ENCODE results near the gene CLDN3.
"Not testable (repeated sequence)": the region's sequence is repeated elsewhere in the genome, so short reads cannot be mapped to it uniquely, and the experiment has no call there.

Gene CLDN3

DNA sequence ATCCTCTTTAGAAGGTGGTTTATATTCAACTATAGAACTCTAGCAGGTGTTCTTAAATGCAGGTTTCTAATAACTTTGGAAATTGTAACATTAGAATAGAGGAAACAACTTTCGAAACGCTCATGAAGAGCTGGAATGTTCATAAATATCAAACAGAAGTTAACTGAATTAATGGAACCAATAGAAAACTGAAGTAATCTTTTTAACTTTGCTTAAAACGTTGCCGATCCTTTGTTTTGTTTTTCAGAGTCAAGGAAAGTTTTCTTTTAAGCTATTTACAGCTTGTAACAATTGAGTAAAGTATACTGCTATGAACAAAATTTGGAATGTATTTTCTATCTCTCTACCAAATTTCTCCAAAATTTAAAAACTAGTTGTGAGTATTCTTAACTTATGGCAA lies 19.0 kb upstream of the CLDN3 start:
- no peaks in the 10 kb centered on the region for H3K36me3 Mint-ChIP-seq
- H3K4me1 Mint-ChIP-seq = no peaks in the 10 kb centered on the region
- H3K9me3 Mint-ChIP-seq = no peaks in the 10 kb centered on the region
- no peak overlapping the region for H3K4me3 Mint-ChIP-seq
- CTCF ChIA-PET = no interaction called here
- H3K27me3 Mint-ChIP-seq = peaks cover 9% of the 10 kb centered on the region
- H3K27ac Mint-ChIP-seq = no peak overlapping the region
- DNase-seq = no peak

GRCh38 chr7:73787786-73788048 lies 17.6 kb upstream of the CLDN3 start:
- H3K27me3 Mint-ChIP-seq, H3K36me3 Mint-ChIP-seq, H3K4me1 Mint-ChIP-seq, CTCF ChIA-PET, H3K27ac Mint-ChIP-seq, H3K9me3 Mint-ChIP-seq, H3K4me3 Mint-ChIP-seq, DNase-seq: not testable (repeated sequence)

GRCh38 chr7:73786588-73786987 lies 16.5 kb upstream of the CLDN3 start:
- Mint-ChIP-seq H3K4me1 (no peaks in the 10 kb centered on the region), H3K4me3 (no peak overlapping the region), H3K36me3 (no peaks in the 10 kb centered on the region), H3K27me3 (peaks cover 5% of the 10 kb centered on the region), H3K9me3 (no peaks in the 10 kb centered on the region), H3K27ac (no peak overlapping the region)
- no peak for DNase-seq
- CTCF ChIA-PET = no interaction called here

DNA sequence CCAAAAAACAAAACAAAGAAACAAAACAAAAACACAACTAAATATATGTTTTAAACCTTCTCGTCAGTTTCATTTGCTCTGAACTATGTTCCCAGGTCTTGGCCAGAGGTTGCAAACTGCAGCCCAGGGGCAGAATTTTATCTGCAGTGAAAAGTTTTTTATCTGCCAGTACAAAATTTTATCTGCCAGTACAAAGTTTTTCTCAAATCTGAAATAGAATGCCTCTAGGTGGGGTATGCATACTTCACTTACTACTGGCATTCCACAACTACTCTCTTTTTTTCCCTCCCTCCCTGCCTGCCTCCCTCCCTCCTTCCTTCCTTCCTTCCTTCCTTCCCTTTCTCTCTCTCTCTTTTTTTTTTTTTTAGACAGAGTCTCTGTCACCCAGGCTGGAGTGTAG lies 9.4 kb upstream of the CLDN3 start:
- no peak for DNase-seq
- Mint-ChIP-seq H3K9me3 (peaks cover 3% of the 10 kb centered on the region), H3K27me3 (peaks cover 11% of the 10 kb centered on the region), H3K36me3 (no peaks in the 10 kb centered on the region), H3K4me1 (no peaks in the 10 kb centered on the region), H3K4me3 (no peak overlapping the region), H3K27ac (no peak overlapping the region)
- CTCF ChIA-PET = no interaction called here

DNA sequence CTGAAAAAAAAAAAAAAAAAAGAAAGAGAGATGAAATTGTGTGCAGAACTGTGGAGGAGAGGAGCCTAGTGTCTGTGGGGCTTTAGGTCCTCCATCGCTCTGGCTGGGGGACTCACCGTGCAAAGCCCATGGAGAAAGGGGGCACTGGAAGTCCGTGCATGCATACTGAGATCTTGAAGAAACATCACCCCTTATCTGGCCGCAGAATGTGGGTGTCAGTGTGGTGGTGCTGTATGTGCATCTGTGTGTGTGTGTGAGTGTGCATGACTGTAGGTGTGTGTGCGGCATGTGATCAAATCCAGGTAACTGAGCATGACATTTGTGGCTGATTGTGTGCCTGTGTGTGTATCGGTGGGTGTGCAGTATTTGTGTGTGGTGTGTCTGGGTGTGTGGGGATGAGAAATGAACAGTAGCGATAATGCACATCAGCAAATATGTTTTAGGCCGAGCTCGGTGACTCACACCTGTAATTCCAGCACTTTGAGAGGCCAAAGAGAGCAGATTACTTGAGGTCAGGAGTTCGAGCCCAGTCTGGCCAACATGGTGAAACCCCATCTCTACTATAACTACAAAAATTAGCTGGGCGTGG lies 8.8 kb upstream of the CLDN3 start:
- Mint-ChIP-seq H3K4me1 (no peaks in the 10 kb centered on the region), H3K27ac (no peak overlapping the region), H3K9me3 (peaks cover 3% of the 10 kb centered on the region), H3K4me3 (no peak overlapping the region), H3K36me3 (no peaks in the 10 kb centered on the region), H3K27me3 (peaks cover 12% of the 10 kb centered on the region)
- CTCF ChIA-PET = no interaction called here
- no peak for DNase-seq

DNA sequence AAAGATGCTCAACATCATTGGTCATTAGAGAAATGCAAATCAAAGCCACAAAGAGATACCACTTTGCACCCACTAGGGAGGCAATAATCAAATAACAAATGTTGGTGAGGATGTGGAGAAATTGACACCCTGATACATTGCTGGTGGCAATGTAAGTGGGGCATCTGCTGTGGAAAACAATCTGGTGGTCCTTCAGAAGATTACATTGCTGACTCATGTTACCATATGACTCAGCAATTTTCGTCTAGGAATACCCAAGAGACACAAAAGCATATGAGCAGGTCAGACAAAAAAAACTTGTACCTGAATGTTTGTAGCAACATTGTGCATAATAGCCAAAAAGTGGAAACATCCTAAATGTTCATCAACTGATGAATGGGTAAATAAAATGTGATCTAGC lies 4.9 kb upstream of the CLDN3 start:
- CTCF ChIA-PET = no interaction called here
- no peak for DNase-seq
- peaks cover 31% of the 10 kb centered on the region for H3K27me3 Mint-ChIP-seq
- no peaks in the 10 kb centered on the region for H3K36me3 Mint-ChIP-seq
- no peak overlapping the region for H3K4me3 Mint-ChIP-seq
- H3K27ac Mint-ChIP-seq = no peak overlapping the region
- H3K4me1 Mint-ChIP-seq = peaks cover 7% of the 10 kb centered on the region
- H3K9me3 Mint-ChIP-seq = no peaks in the 10 kb centered on the region

DNA sequence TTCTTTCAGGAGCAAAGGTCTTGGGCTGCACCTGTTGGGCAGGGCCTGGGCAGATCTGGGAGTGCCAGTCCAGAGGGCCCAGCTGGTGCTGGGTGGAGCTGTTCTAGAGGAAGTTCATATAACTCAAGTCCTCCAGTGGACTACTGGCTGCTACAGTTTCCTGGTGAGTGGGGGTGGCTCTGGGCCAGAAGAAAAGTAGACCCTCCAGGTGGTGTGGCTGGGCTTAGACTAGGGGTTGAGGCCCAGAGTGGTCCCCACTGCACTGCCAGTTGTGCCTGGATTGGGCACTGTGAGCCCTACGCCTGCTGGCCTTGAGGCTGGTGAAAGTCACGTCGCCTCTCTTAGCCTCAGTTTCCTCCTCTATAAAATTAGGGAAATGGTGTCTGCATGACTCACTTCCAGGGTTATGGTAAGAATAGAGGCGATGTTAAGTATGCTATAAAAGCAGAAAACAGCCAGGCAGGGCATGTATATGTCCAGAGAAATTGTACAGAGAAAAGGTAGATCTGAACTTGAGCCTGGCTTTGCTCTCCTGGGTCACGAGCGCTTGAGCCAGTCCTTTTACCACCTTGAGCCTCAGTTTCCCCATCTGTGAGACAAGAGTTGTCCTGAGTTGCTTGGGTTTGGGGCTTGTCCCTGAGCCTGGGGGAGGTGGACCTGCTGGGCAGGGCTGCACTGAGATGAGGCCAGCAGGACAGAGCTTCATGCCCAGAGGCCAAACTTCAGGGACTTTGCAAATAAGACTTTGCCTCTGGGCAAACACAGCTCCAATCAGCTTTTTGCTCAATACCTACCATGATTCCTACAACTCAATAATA lies 3.8 kb upstream of the CLDN3 start:
- CTCF ChIA-PET = no interaction called here

DNA sequence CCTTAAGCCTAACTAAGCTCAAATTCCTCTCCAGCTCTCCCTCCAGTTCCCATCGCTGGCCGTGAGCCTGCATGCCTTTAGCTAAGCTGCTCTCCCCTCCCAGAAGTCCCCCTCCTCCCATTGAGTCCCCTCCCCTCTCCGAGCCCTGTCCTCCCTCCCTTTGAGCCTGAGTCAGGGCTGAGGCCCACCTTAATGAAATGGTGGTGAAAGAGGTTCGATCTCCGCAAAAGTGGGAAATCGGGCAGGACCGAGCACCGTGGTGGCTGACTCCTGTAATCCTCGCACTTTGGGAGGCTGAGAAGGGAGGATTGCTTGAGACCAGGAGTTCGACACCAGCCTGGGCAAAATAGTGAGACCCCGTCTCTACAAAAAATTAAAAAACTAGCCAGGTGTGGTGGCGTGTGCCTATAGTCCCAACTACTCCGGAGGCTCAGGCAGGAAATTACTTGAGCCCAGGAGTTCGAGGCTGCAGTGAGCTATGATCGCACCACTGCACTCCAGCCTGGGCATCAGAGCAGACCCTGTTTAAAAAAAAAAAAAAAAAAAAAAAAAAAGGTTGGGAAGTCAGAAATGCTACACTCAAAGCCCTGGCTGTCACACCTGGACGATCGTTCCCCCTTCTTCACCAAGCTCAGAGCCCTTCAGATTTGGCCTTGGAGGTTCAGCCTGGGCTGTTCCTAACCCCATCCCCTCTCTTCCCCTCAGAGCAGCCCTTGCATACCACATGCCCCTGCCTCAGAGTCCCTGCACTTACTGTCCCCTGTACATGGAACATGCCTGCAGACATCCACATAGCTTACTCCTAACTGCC lies 995 bp upstream of the CLDN3 start:
- no peak overlapping the region for H3K4me3 Mint-ChIP-seq
- CTCF ChIA-PET = no interaction called here
- no peaks in the 10 kb centered on the region for H3K36me3 Mint-ChIP-seq
- no peak for DNase-seq
- peaks cover 57% of the 10 kb centered on the region for H3K27me3 Mint-ChIP-seq
- no peaks in the 10 kb centered on the region for H3K9me3 Mint-ChIP-seq
- no peak overlapping the region for H3K27ac Mint-ChIP-seq
- H3K4me1 Mint-ChIP-seq = peaks cover 7% of the 10 kb centered on the region

More for the DNA sequence above, 3.8 kb upstream of the CLDN3 start:
- H3K27ac Mint-ChIP-seq = no peak overlapping the region
- no peaks in the 10 kb centered on the region for H3K9me3 Mint-ChIP-seq
- DNase-seq = no peak
- H3K36me3 Mint-ChIP-seq = no peaks in the 10 kb centered on the region
- H3K4me1 Mint-ChIP-seq = peaks cover 7% of the 10 kb centered on the region
- no peak overlapping the region for H3K4me3 Mint-ChIP-seq
- peaks cover 41% of the 10 kb centered on the region for H3K27me3 Mint-ChIP-seq

DNA sequence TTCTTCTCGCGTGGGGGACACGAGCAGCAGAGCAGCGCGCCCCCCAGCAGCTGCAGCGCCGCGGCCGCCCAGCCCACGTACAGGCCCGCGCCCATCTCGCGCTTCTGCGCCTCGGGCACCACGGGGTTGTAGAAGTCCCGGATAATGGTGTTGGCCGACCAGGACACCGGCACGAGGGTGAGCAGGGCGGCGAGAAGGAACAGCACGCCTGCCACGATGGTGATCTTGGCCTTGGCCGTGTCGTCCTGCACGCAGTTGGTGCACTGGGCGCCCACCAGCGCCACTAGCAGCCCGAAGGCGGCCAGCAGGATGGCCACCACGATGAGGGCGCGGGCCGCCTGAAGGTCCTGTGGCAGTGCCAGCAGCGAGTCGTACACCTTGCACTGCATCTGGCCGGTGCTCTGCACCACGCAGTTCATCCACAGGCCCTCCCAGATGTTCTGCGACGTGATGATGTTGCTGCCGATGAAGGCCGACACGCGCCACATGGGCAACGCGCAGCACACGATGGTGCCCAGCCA lies 529 bp downstream of the CLDN3 start:
- Mint-ChIP-seq H3K4me3 (no peak overlapping the region), H3K27ac (no peak overlapping the region), H3K36me3 (no peaks in the 10 kb centered on the region), H3K4me1 (peaks cover 7% of the 10 kb centered on the region), H3K27me3 (peaks cover 56% of the 10 kb centered on the region), H3K9me3 (no peaks in the 10 kb centered on the region)
- DNase-seq = no peak
- CTCF ChIA-PET = no interaction called here

DNA sequence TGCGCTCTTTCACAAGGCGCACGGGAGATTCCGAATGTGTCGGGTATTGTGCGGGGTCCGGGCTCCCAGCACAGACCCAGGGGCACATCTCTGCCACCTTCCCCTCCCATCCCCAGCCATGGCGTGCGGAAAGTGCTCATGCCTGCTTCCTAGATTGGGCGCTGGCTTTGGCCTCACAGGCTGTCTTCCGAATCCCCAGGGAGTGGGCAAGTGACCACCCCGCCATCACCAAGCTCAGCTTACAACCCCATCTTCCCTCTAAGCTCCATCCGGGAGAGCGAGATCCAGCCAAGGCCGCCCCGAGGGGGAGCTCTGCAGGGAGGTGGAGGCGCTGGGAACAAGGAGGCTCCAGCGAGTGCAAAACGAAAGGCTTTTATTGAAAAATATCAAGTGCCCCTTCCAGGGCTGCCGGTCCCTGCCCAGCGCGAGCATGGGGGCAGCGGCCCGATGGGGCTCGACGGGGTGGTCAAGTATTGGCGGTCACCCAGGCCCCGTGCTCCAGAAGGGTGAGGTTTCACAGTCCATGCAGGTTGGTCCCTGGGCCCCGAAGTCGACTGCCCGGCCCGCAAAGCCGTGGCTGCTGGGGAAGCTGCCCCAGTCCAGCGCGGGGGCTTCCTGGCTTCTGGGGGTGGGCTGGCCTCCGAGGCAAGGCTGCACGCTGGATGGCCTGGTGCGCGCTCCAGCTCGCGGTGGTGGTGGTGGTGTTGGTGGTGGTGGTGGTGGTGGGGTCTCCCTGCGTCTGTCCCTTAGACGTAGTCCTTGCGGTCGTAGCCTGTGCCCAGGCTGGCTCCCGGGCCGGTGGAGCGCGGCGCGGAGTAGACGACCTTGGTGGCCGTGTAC lies 1.2 kb downstream of the CLDN3 start:
- no peak for DNase-seq
- Mint-ChIP-seq H3K9me3 (no peaks in the 10 kb centered on the region), H3K4me3 (no peak overlapping the region), H3K36me3 (no peaks in the 10 kb centered on the region), H3K27me3 (peaks cover 55% of the 10 kb centered on the region), H3K27ac (no peak overlapping the region), H3K4me1 (peaks cover 7% of the 10 kb centered on the region)
- CTCF ChIA-PET = no interaction called here

DNA sequence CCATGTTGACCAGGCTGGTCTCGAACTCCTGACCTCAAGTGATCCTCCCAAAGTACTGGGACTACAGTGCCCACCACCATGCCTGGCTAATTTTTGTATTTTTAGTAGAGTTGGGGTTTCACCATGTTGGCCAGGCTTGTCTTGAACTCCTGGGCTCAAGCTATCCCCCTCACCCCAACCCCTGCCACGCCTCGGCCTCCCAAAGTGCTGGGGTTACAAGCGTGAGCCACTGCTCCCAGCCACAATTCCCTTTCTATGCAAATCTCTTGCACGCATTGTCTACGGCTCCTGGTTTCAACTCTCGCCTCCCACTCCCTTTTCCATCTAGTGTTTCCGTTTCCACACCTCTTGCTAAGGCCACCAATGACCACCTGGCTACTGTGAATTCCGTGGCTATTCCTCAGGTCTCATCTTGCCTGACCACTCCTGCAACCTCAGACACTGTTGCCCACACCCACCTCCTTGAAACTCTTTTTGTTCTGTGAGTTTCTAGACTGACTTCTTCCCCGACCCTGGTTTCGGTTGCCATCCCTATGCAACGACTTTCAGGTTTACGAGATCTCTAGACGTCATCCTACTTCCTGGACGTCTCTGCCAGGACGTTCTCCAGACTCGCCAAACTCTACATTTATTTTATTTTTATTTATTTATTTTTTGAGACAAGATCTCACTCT lies 3.4 kb downstream of the CLDN3 start:
- H3K36me3 Mint-ChIP-seq = no peaks in the 10 kb centered on the region
- H3K4me3 Mint-ChIP-seq = no peak overlapping the region
- no peak for DNase-seq
- no peaks in the 10 kb centered on the region for H3K9me3 Mint-ChIP-seq
- CTCF ChIA-PET = no interaction called here
- peaks cover 7% of the 10 kb centered on the region for H3K4me1 Mint-ChIP-seq
- peaks cover 62% of the 10 kb centered on the region for H3K27me3 Mint-ChIP-seq
- no peak overlapping the region for H3K27ac Mint-ChIP-seq

GRCh38 chr7:73762659-73762999 lies 7.4 kb downstream of the CLDN3 start:
- H3K9me3 Mint-ChIP-seq = no peaks in the 10 kb centered on the region
- CTCF ChIA-PET = no interaction called here
- H3K27ac Mint-ChIP-seq = no peak overlapping the region

DNA sequence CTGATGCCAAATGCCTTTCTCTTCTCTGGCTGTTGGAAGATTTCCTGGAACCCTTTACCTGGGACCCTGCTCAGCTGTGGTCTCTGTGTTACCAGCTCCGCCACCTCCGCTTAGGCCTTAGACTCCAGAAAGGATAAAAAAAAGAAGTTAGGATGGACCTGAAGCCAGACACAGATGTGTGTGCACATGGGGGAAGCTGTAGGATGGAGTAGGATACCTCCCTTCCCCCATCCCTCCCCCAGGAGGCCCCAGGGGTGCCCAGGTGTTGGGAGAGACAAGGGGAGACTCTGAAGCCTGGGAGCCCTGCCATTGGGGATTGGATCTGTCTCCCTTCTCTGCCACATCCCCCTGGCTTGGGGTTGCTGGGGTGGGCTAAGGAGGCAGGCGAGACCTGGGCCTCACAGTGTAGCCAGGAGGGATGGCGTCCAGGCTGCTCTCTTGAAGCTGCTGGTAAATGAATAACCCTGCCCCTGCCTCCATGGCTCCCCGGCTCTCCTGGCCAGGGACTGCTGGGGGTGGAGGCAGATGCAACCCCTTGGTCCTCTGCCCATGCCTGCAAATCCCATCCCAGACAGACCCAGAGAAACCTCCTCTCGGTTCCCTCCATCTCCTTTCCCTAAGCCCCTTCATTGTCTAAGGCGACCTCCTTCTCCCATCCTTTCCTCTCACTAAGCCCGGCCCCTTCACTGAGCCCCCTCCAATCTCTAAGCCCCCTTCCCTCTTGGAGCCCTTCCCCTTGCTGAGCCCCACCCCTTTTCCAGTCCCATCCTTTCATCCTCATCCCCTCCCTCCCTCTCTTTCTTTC lies 8.0 kb downstream of the CLDN3 start:
- H3K36me3 Mint-ChIP-seq = no peaks in the 10 kb centered on the region

More at GRCh38 chr7:73762659-73762999, 7.4 kb downstream of the CLDN3 start:
- no peak overlapping the region for H3K4me3 Mint-ChIP-seq
- DNase-seq = no peak
- H3K4me1 Mint-ChIP-seq = no peaks in the 10 kb centered on the region
- peaks cover 24% of the 10 kb centered on the region for H3K27me3 Mint-ChIP-seq
- no peaks in the 10 kb centered on the region for H3K36me3 Mint-ChIP-seq

More for the DNA sequence above, 8.0 kb downstream of the CLDN3 start:
- CTCF ChIA-PET = no interaction called here
- Mint-ChIP-seq H3K27ac (no peak overlapping the region), H3K4me1 (no peaks in the 10 kb centered on the region), H3K4me3 (no peak overlapping the region), H3K9me3 (no peaks in the 10 kb centered on the region), H3K27me3 (peaks cover 20% of the 10 kb centered on the region)
- no peak for DNase-seq

Data from activated naive CD4-positive, alpha-beta T cell treated with anti-CD3 and anti-CD28 coated beads, Interleukin-2, amount 10 ng/mL, durations not matched to agents 7 days and 5 days (primary cell).